Measurements from ENCODE around the gene NCAPD2. TPM values are rescaled to one million over a fixed set of nuclear protein-coding genes. Genes with fewer than 3 reads are reported as not detected.
A peak's percentile ranks its signal among the peaks of the same experiment; 100 is the strongest.

The NCAPD2 gene
- total and polyA plus RNA-seq, 3 donors from 2014 or later, result 42.9 to 46.6 (median 43.1) TPM

DNA sequence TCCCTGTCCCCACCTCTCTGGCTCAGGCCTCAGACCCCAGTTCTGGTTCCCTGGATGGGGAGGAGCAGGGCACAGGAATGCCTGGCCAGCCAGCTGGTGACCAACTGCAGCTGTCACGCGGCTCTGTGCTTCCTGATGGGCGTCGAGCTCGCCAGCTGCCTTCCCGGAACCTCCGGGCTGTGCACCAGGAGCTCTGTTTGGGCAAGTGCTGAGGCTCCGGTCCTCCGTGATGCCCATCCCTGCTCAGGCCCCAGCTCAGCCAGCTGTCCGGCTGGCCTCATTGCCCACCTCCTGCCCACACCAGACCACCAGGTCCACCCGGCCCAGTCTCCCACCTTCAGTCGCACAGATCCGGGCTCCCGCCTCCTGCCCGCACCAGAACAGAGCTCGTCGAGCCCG lies 57.2 kb downstream of the NCAPD2 start:
- peaks cover 63% of the 10 kb centered on the region for H3K4me1 ChIP-seq
- H3K27me3 ChIP-seq, result no peaks in the 10 kb centered on the region
- H3K9me3 ChIP-seq, result no peaks in the 10 kb centered on the region
- intact Hi-C loops (cut with DNase I; ENCODE audit: low total_unique reads), result loop anchor here (10.0 kb wide), 1 partner anchor 54 kb away; the partner anchor contains the start of gene CHD4
- DNase-seq, result no peak
- H3K27ac ChIP-seq, result peak overlapping the region; percentile 74 to 80
- TF ChIP-seq, protein P1, sequence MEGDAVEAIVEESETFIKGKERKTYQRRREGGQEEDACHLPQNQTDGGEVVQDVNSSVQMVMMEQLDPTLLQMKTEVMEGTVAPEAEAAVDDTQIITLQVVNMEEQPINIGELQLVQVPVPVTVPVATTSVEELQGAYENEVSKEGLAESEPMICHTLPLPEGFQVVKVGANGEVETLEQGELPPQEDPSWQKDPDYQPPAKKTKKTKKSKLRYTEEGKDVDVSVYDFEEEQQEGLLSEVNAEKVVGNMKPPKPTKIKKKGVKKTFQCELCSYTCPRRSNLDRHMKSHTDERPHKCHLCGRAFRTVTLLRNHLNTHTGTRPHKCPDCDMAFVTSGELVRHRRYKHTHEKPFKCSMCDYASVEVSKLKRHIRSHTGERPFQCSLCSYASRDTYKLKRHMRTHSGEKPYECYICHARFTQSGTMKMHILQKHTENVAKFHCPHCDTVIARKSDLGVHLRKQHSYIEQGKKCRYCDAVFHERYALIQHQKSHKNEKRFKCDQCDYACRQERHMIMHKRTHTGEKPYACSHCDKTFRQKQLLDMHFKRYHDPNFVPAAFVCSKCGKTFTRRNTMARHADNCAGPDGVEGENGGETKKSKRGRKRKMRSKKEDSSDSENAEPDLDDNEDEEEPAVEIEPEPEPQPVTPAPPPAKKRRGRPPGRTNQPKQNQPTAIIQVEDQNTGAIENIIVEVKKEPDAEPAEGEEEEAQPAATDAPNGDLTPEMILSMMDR (IDR thresholded peaks at IDR 0.05), result no peak
- TF ChIP-seq POLR2A (IDR thresholded peaks at IDR 0.05), result no peak
- no peak overlapping the region for H3K4me3 ChIP-seq
- WGBS, 2 donors, result 65% methylated on average over 17 of the region's 18 CpGs; no CpG with 5 or more reads in 1 of the 2 donors
- no peaks in the 10 kb centered on the region for H3K36me3 ChIP-seq (ENCODE audit: low read depth, missing control alignments)

DNA sequence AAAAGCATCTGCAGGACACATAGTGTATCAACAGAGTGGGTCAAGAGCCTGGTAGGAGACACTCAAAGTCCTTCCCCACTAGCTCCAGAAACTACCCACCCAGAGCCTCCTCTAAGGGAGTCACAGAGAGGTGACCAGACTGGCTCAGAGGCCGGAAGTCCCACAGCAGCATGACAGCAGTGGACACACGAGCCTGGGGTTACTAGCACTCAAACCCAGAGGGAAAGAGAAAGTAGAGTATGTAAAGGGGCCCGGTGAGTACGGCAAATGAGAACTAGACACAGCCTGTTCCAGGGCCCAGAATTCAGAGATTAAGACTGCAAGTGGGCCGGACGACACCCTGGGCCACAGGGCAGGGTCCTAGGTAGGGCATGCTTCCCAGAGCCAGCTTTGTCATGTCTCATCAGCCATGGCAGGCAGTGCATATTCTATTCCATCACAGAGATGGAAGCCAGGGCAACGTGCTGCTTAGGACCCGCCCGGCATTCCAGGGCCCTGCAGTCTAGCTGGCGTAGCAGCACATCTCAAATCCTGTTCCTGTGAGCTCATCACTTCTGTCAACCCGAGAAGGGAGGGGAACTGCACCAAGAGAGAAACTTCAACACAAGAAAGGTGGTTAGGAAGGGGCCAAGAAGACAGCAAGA lies 57.7 kb downstream of the NCAPD2 start:
- intact Hi-C loops (cut with DNase I; ENCODE audit: low total_unique reads), result loop anchor here (10.0 kb wide), 1 partner anchor 53 kb away; the partner anchor contains the start of gene CHD4
- Histone ChIP-seq H3K4me1 (peaks cover 68% of the 10 kb centered on the region), H3K4me3 (no peak overlapping the region), H3K9me3 (no peaks in the 10 kb centered on the region), H3K36me3 (ENCODE audit: low read depth, missing control alignments) (no peaks in the 10 kb centered on the region), H3K27me3 (no peaks in the 10 kb centered on the region), H3K27ac (peak overlapping the region; percentile 74 to 80)
- WGBS, 2 donors, result 29 to 42% methylated on average over 9 to 11 of the region's 11 CpGs
- TF ChIP-seq, protein P1 (IDR thresholded peaks at IDR 0.05), result no peak
- TF ChIP-seq POLR2A (IDR thresholded peaks at IDR 0.05), result no peak
- no peak for DNase-seq

DNA sequence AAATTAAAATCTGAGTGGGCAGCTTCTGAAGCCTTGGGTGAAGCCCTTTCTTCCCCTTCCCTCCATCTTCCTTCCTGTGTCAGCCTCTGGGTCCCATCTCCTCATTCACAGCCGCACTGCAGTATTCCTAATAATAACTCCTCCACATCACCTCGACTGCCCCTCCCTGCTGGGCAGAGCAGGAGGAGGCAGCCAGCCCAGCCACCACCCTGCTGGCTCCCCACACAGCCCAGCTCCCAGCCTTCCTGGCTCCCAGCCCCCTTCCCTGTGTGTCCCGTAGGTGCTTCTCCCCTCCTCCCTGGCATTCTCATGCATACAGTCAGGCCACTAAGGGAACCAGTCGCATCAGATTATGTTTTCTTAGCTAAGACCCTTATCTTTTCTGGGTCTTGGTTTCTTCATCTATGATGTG lies 58.2 kb downstream of the NCAPD2 start:
- H3K9me3 ChIP-seq, result no peaks in the 10 kb centered on the region
- peaks cover 68% of the 10 kb centered on the region for H3K4me1 ChIP-seq
- no peaks in the 10 kb centered on the region for H3K27me3 ChIP-seq
- intact Hi-C loops (cut with DNase I; ENCODE audit: low total_unique reads), result loop anchor here (10.0 kb wide), 1 partner anchor 53 kb away; the partner anchor contains the start of gene CHD4
- no peak overlapping the region for H3K4me3 ChIP-seq
- WGBS, 2 donors, result 25 to 46% methylated on average over 4 of the region's 4 CpGs
- H3K27ac ChIP-seq, result peak overlapping the region; percentile 74 to 80
- H3K36me3 ChIP-seq (ENCODE audit: low read depth, missing control alignments), result no peaks in the 10 kb centered on the region
- peak; percentile 72 for DNase-seq
- no peak for TF ChIP-seq POLR2A (IDR thresholded peaks at IDR 0.05)
- TF ChIP-seq, protein P1 (IDR thresholded peaks at IDR 0.05), result no peak

DNA sequence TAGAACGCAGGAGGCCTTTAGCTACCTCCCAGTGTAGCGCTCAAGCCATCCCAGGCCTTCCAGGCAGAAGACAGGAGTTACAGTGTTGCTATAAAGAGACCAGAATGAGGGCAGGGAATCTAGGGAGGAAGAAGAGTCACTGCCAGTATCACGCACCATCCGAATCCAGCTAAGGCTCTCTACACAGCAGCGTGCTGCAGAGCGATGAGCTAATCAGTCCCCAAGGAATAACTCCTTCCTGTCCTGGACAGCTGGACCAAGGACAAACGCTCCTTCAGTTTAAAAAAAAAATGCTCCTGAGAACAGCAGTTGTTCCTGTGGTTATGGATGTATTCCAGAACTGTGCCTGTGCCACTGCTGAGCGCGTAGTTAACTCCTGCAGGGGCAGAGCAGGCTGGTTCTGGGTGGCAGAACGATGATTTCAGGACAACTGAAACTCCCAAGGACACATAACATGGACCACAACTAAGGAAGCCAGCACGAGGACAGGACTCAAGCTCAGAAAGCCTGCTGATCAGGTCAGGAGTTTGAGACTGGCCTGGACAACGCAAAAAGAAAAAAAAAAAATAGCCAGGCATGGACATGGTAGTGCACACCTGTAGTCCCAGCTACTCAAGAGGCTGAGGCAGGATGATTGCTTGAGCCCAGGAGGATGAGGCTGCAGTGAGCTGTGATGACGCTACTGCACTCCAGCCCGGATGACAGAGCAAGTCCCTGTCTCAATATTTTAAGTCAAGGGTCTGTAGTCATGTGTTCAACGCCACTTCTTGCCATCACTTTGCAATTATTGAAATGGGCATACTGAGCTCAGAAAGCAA lies 59.4 kb downstream of the NCAPD2 start:
- no peaks in the 10 kb centered on the region for H3K36me3 ChIP-seq (ENCODE audit: low read depth, missing control alignments)
- intact Hi-C loops (cut with DNase I; ENCODE audit: low total_unique reads), result loop anchor here (10.0 kb wide), 1 partner anchor 52 kb away; the partner anchor contains the start of gene CHD4
- H3K4me1 ChIP-seq, result peaks cover 59% of the 10 kb centered on the region
- no peak overlapping the region for H3K4me3 ChIP-seq
- peak overlapping the region; percentile 74 to 80 for H3K27ac ChIP-seq
- 28 to 37% methylated on average over 15 of the region's 15 CpGs for WGBS, 2 donors
- DNase-seq, result peak; percentile 84
- no peak for TF ChIP-seq POLR2A (IDR thresholded peaks at IDR 0.05)
- TF ChIP-seq, protein P1 (IDR thresholded peaks at IDR 0.05), result no peak
- no peaks in the 10 kb centered on the region for H3K9me3 ChIP-seq
- no peaks in the 10 kb centered on the region for H3K27me3 ChIP-seq
